HepG2 (cell line): ENCODE measurements around the gene SNF8. TPM values are rescaled to one million over a fixed set of nuclear protein-coding genes. Genes with fewer than 3 reads are reported as not detected.
A peak's percentile ranks its signal among the peaks of the same experiment; 100 is the strongest.

Experiments
- MBD4 ChIP-seq: IDR thresholded peaks from 2 replicates; pipeline ENCODE4 v1.6.1; 2012; ENCODE audit warnings: low read length, inconsistent platforms, borderline replicate concordance
- PTBP1 ChIP-seq: fragments of 200-400 bp; formaldehyde crosslinking; IDR thresholded peaks from 2 replicates; pipeline ENCODE4 v1.6.1; 2018; ENCODE audit warnings: low read length, low read depth; ENCODE audit not compliant: poor library complexity, severe bottlenecking
- REL ChIP-seq: sonication (generic); formaldehyde crosslinking; conservative IDR thresholded peaks from 2 replicates; pipeline ENCODE4 v1.8.0; 2022; ENCODE audit warnings: mild to moderate bottlenecking, missing genetic modification reagents, moderate library complexity
- SIX4 ChIP-seq: sonication (generic); formaldehyde crosslinking; IDR thresholded peaks from 2 replicates; pipeline ENCODE4 v1.4.0; 2020; ENCODE audit warnings: missing genetic modification reagents
- ZFP82 ChIP-seq: sonication (generic); formaldehyde crosslinking; IDR thresholded peaks from 2 replicates; pipeline ENCODE4 v1.5.1; 2020; ENCODE audit warnings: mild to moderate bottlenecking, missing genetic modification reagents, borderline replicate concordance
- ZNF207 ChIP-seq: fragments of 450-650 bp; IDR thresholded peaks from 2 replicates; pipeline ENCODE4 v1.6.1; 2016; ENCODE audit warnings: antibody characterized with exemption, borderline replicate concordance
- ZNF234 ChIP-seq: sonication (generic); formaldehyde crosslinking; conservative IDR thresholded peaks from 2 replicates; pipeline ENCODE4 v1.5.1; 2020; ENCODE audit warnings: mild to moderate bottlenecking, missing genetic modification reagents
- ZNF570 ChIP-seq: sonication (generic); formaldehyde crosslinking; IDR thresholded peaks from 2 replicates; pipeline ENCODE4 v1.4.0; 2020; ENCODE audit warnings: mild to moderate bottlenecking, missing genetic modification reagents, borderline replicate concordance
- ZNF607 ChIP-seq: sonication (generic); formaldehyde crosslinking; IDR thresholded peaks from 2 replicates; pipeline ENCODE4 v1.5.1; 2020; ENCODE audit warnings: missing genetic modification reagents, mild to moderate bottlenecking, borderline replicate concordance
- ZNF652 ChIP-seq: IDR thresholded peaks from 2 replicates; pipeline ENCODE4 v1.6.1; 2016; ENCODE audit warnings: low read depth, borderline replicate concordance
- ZNF761 ChIP-seq: sonication (generic); formaldehyde crosslinking; conservative IDR thresholded peaks from 2 replicates; pipeline ENCODE4 v1.4.0; 2020; ENCODE audit warnings: mild to moderate bottlenecking, missing genetic modification reagents
- ZNF781 ChIP-seq: sonication (generic); formaldehyde crosslinking; IDR thresholded peaks from 2 replicates; pipeline ENCODE4 v1.5.1; 2020; ENCODE audit warnings: borderline replicate concordance, mild to moderate bottlenecking, missing genetic modification reagents; ENCODE audit errors: not compliant biosample characterization
- ZSCAN21 ChIP-seq: sonication (generic); formaldehyde crosslinking; IDR thresholded peaks from 2 replicates; pipeline ENCODE4 v1.8.0; 2022; ENCODE audit warnings: mild to moderate bottlenecking, missing genetic modification reagents, moderate library complexity, borderline replicate concordance
- ZSCAN22 ChIP-seq: sonication (generic); formaldehyde crosslinking; IDR thresholded peaks from 2 replicates; pipeline ENCODE4 v1.4.0; 2020; ENCODE audit warnings: mild to moderate bottlenecking, missing genetic modification reagents
- ZSCAN9 ChIP-seq: IDR thresholded peaks from 2 replicates; pipeline ENCODE4 v1.6.1; 2016; ENCODE audit warnings: borderline replicate concordance
- polyA plus RNA-seq, 8 experiments: library from polyadenylated mRNA; depleted of rRNA in 3 of 8; stranded (reverse) in 7 of 8; unstranded in 1 of 8; fragments of >200 nt; fragmentation: Illumina TruSeq in 4 of 8; extraction: Trizol in 4 of 8; gene quantifications; 2 replicates each; pipeline versions ENCODE4 v1.2.1 to v1.2.3, GENCODE V29; 2011 to 2016; ENCODE audit warnings: low read depth in 4 of 8, missing spikeins in 1 of 8, mixed read lengths in 1 of 8; ENCODE audit not compliant: insufficient read depth in 1 of 8
- total RNA-seq, 5 experiments: library from RNA; depleted of rRNA; stranded (reverse); fragments of >200 nt; fragmentation: Illumina TruSeq; extraction: Trizol; gene quantifications; 2 replicates each; pipeline ENCODE4 v1.2.3, GENCODE V29; 2016; ENCODE audit warnings: low read depth in 1 of 5
- TF ChIP-seq, protein P1 (sequence below): sonication (generic); formaldehyde crosslinking; conservative IDR thresholded peaks from 2 replicates; pipeline ENCODE4 v1.5.0; 2020; ENCODE audit warnings: missing genetic modification reagents
- TF ChIP-seq, protein P2 (sequence below): IDR thresholded peaks from 2 replicates; pipeline ENCODE4 v1.4.0; 2020; ENCODE audit warnings: mild to moderate bottlenecking, missing genetic modification reagents
- TF ChIP-seq, protein P3 (sequence below), 2 experiments: sonication (generic) in 1 of 2; formaldehyde crosslinking in 1 of 2; IDR thresholded peaks; 2 replicates each; pipeline versions ENCODE4 v1.5.1 to v1.6.1; 2011 to 2020; ENCODE audit warnings: borderline replicate concordance in 1 of 2, low read depth in 1 of 2, low read length in 1 of 2, mild to moderate bottlenecking in 1 of 2, missing genetic modification reagents in 1 of 2, moderate library complexity in 1 of 2
- TF ChIP-seq, protein P4 (sequence below): IDR thresholded peaks from 2 replicates; pipeline ENCODE4 v1.6.1; 2016; ENCODE audit warnings: low read depth, control low read depth

Gene SNF8
- total and polyA plus RNA-seq, 2 of the 13 experiments (the other 11 are each of a cell fraction or from before 2014, with no cell fraction given): 114 to 153 TPM

DNA sequence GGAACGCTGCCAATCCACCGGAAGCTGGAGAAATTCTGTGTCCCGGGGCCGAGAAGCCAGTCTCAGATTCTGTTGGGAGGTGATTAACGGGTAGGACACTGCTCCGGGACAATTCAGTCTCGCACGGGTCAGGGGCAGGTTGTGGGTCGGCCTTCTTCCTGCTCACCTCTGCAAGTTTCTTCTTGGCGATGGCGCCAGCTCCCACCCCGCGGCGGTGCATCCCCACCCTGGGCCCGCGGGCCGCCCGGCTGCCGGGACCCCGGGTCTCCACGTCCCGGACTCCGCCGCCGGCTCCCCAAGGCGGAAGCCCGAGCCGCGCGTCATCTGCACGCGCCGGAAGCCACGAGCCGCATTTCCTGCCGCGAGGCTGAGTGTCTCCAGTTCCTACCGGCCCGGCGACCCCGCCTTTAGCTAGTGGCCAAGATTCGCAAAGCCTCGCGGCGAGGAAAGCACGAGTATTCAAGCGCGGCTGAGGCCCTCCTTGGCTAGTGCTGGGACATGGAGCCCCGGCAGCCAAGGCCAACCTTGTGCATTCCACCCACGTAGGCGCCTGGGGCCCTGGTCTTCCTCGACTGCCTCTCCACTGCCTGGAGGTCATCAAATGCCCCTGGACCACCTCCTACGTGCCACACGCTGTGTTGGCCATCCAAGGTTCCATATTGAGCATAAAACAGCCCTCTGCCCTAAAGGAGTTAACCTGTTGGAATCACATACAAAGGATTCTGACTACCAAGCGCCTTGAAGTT is at the start of gene SNF8 (continued):
- TF ChIP-seq ZNF607: peak; percentile 98
- TF ChIP-seq, protein P1, sequence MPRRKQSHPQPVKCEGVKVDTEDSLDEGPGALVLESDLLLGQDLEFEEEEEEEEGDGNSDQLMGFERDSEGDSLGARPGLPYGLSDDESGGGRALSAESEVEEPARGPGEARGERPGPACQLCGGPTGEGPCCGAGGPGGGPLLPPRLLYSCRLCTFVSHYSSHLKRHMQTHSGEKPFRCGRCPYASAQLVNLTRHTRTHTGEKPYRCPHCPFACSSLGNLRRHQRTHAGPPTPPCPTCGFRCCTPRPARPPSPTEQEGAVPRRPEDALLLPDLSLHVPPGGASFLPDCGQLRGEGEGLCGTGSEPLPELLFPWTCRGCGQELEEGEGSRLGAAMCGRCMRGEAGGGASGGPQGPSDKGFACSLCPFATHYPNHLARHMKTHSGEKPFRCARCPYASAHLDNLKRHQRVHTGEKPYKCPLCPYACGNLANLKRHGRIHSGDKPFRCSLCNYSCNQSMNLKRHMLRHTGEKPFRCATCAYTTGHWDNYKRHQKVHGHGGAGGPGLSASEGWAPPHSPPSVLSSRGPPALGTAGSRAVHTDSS (CRISPR knock-in tag): 0 out of 2 replicates have a peak, but pooled peaks have one; percentile 46
- peak; percentile 57; the same call in 1 of the 2 replicates for TF ChIP-seq ZNF570
- TF ChIP-seq ZNF781 (CRISPR knock-in tag): peak; percentile 98
- TF ChIP-seq MBD4: no peak
- TF ChIP-seq ZSCAN22: peak; percentile 78; the same call in 1 of the 2 replicates
- TF ChIP-seq, protein P2, sequence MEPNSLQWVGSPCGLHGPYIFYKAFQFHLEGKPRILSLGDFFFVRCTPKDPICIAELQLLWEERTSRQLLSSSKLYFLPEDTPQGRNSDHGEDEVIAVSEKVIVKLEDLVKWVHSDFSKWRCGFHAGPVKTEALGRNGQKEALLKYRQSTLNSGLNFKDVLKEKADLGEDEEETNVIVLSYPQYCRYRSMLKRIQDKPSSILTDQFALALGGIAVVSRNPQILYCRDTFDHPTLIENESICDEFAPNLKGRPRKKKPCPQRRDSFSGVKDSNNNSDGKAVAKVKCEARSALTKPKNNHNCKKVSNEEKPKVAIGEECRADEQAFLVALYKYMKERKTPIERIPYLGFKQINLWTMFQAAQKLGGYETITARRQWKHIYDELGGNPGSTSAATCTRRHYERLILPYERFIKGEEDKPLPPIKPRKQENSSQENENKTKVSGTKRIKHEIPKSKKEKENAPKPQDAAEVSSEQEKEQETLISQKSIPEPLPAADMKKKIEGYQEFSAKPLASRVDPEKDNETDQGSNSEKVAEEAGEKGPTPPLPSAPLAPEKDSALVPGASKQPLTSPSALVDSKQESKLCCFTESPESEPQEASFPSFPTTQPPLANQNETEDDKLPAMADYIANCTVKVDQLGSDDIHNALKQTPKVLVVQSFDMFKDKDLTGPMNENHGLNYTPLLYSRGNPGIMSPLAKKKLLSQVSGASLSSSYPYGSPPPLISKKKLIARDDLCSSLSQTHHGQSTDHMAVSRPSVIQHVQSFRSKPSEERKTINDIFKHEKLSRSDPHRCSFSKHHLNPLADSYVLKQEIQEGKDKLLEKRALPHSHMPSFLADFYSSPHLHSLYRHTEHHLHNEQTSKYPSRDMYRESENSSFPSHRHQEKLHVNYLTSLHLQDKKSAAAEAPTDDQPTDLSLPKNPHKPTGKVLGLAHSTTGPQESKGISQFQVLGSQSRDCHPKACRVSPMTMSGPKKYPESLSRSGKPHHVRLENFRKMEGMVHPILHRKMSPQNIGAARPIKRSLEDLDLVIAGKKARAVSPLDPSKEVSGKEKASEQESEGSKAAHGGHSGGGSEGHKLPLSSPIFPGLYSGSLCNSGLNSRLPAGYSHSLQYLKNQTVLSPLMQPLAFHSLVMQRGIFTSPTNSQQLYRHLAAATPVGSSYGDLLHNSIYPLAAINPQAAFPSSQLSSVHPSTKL (CRISPR knock-in tag): peak; percentile 58
- TF ChIP-seq ZNF761 (CRISPR knock-in tag): peak; percentile 88
- no peak for TF ChIP-seq ZNF234 (CRISPR knock-in tag)
- TF ChIP-seq ZSCAN9: peak; percentile 92
- TF ChIP-seq ZNF207: no peak
- TF ChIP-seq PTBP1: peak; percentile 41
- TF ChIP-seq, protein P3, sequence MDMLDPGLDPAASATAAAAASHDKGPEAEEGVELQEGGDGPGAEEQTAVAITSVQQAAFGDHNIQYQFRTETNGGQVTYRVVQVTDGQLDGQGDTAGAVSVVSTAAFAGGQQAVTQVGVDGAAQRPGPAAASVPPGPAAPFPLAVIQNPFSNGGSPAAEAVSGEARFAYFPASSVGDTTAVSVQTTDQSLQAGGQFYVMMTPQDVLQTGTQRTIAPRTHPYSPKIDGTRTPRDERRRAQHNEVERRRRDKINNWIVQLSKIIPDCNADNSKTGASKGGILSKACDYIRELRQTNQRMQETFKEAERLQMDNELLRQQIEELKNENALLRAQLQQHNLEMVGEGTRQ (IDR thresholded peaks at IDR 0.05; ENCODE audit: low read depth, low read length): no peak
- TF ChIP-seq, protein P3 (CRISPR knock-in tag; IDR thresholded peaks at IDR 0.05; ENCODE audit: borderline replicate concordance): no peak; the same call in 1 of the 2 replicates
- 0 out of 2 replicates have a peak, but pooled peaks have one; percentile 93 for TF ChIP-seq REL (CRISPR knock-in tag)
- TF ChIP-seq, protein P4, sequence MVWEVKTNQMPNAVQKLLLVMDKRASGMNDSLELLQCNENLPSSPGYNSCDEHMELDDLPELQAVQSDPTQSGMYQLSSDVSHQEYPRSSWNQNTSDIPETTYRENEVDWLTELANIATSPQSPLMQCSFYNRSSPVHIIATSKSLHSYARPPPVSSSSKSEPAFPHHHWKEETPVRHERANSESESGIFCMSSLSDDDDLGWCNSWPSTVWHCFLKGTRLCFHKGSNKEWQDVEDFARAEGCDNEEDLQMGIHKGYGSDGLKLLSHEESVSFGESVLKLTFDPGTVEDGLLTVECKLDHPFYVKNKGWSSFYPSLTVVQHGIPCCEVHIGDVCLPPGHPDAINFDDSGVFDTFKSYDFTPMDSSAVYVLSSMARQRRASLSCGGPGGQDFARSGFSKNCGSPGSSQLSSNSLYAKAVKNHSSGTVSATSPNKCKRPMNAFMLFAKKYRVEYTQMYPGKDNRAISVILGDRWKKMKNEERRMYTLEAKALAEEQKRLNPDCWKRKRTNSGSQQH (CRISPR knock-in tag): peak; percentile 97
- TF ChIP-seq ZSCAN21: peak; percentile 80; the same call in 1 of the 2 replicates
- TF ChIP-seq ZFP82 (CRISPR knock-in tag): peak; percentile 99
- peak; percentile 80; the same call in 1 of the 2 replicates for TF ChIP-seq SIX4 (CRISPR knock-in tag)
- no peak; the same call in 1 of the 2 replicates for TF ChIP-seq ZNF652 (CRISPR knock-in tag)
